A673 (cell line): ENCODE measurements around the gene GSTK1.

Source experiments
- EZH2 ChIP-seq: fragments of 200-600 bp; sonication (generic); IDR thresholded peaks from 2 replicates; pipeline ENCODE4 v1.6.1; 2017; ENCODE audit warnings: borderline replicate concordance, low read depth, mild to moderate bottlenecking, mixed read lengths, antibody characterized with exemption, low read length; ENCODE audit not compliant: poor library complexity, severe bottlenecking
- TF ChIP-seq, protein P1 (sequence below): fragments of 300-800, 200-600 bp; sonication (generic); conservative IDR thresholded peaks from 2 replicates; pipeline ENCODE4 v1.5.1; 2017; ENCODE audit warnings: low read depth, mild to moderate bottlenecking, antibody characterized with exemption, low read length, moderate library complexity, mixed read lengths

DNA sequence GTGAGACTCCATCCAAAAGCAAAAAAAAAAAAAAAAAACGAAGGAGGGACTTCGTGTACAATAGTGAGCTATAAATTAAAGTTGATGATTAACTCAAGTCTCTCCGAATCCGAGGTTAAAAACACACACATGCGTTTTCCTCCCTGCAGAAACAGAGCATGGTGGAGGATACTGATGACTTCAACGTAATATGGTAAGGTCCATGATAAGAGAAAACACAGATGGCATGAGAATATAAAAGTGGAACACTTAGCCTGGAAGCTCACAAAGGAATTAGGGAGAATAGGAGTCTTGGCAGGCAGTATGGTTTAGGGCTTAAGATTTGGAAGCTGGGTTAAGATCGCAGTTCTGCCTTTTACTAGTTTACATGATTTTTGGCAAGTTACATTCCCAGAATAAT, 20.1 kb upstream of the GSTK1 start:
- TF ChIP-seq, protein P1, sequence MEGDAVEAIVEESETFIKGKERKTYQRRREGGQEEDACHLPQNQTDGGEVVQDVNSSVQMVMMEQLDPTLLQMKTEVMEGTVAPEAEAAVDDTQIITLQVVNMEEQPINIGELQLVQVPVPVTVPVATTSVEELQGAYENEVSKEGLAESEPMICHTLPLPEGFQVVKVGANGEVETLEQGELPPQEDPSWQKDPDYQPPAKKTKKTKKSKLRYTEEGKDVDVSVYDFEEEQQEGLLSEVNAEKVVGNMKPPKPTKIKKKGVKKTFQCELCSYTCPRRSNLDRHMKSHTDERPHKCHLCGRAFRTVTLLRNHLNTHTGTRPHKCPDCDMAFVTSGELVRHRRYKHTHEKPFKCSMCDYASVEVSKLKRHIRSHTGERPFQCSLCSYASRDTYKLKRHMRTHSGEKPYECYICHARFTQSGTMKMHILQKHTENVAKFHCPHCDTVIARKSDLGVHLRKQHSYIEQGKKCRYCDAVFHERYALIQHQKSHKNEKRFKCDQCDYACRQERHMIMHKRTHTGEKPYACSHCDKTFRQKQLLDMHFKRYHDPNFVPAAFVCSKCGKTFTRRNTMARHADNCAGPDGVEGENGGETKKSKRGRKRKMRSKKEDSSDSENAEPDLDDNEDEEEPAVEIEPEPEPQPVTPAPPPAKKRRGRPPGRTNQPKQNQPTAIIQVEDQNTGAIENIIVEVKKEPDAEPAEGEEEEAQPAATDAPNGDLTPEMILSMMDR = no peak
- no peak for TF ChIP-seq EZH2
